Measurements from ENCODE around the gene RERE. TPM values are rescaled to one million over a fixed set of nuclear protein-coding genes. Genes with fewer than 3 reads are reported as not detected.

The RERE gene
- total and polyA plus RNA-seq, 2 experiments from 2014 or later, result 39.8 to 62.8 TPM

- Histone ChIP-seq H3K4me1 (ENCODE audit: insufficient read depth) (no peaks in the 10 kb centered on the region), H4K20me1 (ENCODE audit: insufficient read depth, poor library complexity, severe bottlenecking) (peaks cover 14% of the 10 kb centered on the region), H3K27me3 (no peaks in the 10 kb centered on the region), H3K4me3 (no peak overlapping the region), H2AFZ (no peak overlapping the region), H3K9me3 (ENCODE audit: low read depth) (no peaks in the 10 kb centered on the region), H3K9me2 (replicated peaks; ENCODE audit: insufficient read depth) (no peaks in the 10 kb centered on the region), H3K79me2 (peaks cover 86% of the 10 kb centered on the region), H3K36me3 (replicated peaks; ENCODE audit: insufficient read depth, low read depth) (no peaks in the 10 kb centered on the region), H3K27ac (no peak overlapping the region), H3K4me2 (no peak overlapping the region)
- DNase-seq (ENCODE audit: low spot score), result no peak
- 83% methylated on average over 1 of the region's 1 CpG for WGBS (ENCODE audit: low lambda C conversion rate, missing lambda C conversion rate)
- no peak for TF ChIP-seq EZH2 (IDR thresholded peaks at IDR 0.05; ENCODE audit: borderline replicate concordance)
- TF ChIP-seq, protein P1, sequence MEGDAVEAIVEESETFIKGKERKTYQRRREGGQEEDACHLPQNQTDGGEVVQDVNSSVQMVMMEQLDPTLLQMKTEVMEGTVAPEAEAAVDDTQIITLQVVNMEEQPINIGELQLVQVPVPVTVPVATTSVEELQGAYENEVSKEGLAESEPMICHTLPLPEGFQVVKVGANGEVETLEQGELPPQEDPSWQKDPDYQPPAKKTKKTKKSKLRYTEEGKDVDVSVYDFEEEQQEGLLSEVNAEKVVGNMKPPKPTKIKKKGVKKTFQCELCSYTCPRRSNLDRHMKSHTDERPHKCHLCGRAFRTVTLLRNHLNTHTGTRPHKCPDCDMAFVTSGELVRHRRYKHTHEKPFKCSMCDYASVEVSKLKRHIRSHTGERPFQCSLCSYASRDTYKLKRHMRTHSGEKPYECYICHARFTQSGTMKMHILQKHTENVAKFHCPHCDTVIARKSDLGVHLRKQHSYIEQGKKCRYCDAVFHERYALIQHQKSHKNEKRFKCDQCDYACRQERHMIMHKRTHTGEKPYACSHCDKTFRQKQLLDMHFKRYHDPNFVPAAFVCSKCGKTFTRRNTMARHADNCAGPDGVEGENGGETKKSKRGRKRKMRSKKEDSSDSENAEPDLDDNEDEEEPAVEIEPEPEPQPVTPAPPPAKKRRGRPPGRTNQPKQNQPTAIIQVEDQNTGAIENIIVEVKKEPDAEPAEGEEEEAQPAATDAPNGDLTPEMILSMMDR (IDR thresholded peaks at IDR 0.05; ENCODE audit: poor library complexity), result no peak
- no peak for TF ChIP-seq EZH2phosphoT487 (IDR thresholded peaks at IDR 0.05; ENCODE audit: low read depth, severe bottlenecking, unreplicated experiment)
Observed at GRCh38 chr1:8586438-8586837, 231.0 kb downstream of the RERE start.

- no peak for DNase-seq (ENCODE audit: low spot score)
- H3K4me2 ChIP-seq, result no peak overlapping the region
- peaks cover 14% of the 10 kb centered on the region for H4K20me1 ChIP-seq (ENCODE audit: insufficient read depth, poor library complexity, severe bottlenecking)
Observed at GRCh38 chr1:8584316-8584715, 233.1 kb downstream of the RERE start.

DNA sequence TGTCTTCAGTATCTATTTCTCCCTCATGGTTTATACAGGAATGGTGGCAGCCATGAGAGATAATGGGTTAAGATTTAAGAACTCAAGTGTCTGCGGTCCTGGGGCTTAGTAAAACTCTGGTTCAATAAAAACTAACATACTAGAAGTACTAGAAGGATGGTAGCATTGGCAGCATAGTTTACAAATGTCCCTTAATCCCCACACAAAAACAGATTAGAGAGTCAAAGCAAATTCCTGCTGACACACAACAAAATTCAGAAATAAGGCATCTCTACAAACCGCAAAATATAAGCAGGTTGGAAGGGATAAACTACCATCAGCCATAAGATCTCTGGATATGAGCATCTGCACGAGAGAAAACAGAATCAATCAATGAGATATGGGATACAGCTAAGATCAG is 234.4 kb downstream of the RERE start:
- 66% methylated on average over 3 of the region's 3 CpGs for WGBS (ENCODE audit: low lambda C conversion rate, missing lambda C conversion rate)
- Histone ChIP-seq H3K4me3 (no peak overlapping the region), H3K79me2 (peaks cover 94% of the 10 kb centered on the region), H4K20me1 (ENCODE audit: insufficient read depth, poor library complexity, severe bottlenecking) (peaks cover 17% of the 10 kb centered on the region), H3K9me2 (replicated peaks; ENCODE audit: insufficient read depth) (no peaks in the 10 kb centered on the region), H3K4me2 (no peak overlapping the region), H3K27ac (no peak overlapping the region), H3K36me3 (replicated peaks; ENCODE audit: insufficient read depth, low read depth) (no peaks in the 10 kb centered on the region), H3K27me3 (no peaks in the 10 kb centered on the region), H2AFZ (no peak overlapping the region), H3K4me1 (ENCODE audit: insufficient read depth) (no peaks in the 10 kb centered on the region), H3K9me3 (ENCODE audit: low read depth) (no peaks in the 10 kb centered on the region)
- DNase-seq (ENCODE audit: low spot score), result no peak
- TF ChIP-seq, protein P1 (IDR thresholded peaks at IDR 0.05; ENCODE audit: poor library complexity), result no peak
- TF ChIP-seq EZH2 (IDR thresholded peaks at IDR 0.05; ENCODE audit: borderline replicate concordance) (no peak), EZH2phosphoT487 (IDR thresholded peaks at IDR 0.05; ENCODE audit: low read depth, severe bottlenecking, unreplicated experiment) (no peak)

More at GRCh38 chr1:8584316-8584715, 233.1 kb downstream of the RERE start:
- Histone ChIP-seq H3K79me2 (peaks cover 94% of the 10 kb centered on the region), H3K9me3 (ENCODE audit: low read depth) (no peaks in the 10 kb centered on the region), H3K27ac (no peak overlapping the region), H3K4me3 (no peak overlapping the region), H2AFZ (no peak overlapping the region), H3K4me1 (ENCODE audit: insufficient read depth) (no peaks in the 10 kb centered on the region), H3K36me3 (replicated peaks; ENCODE audit: insufficient read depth, low read depth) (no peaks in the 10 kb centered on the region), H3K9me2 (replicated peaks; ENCODE audit: insufficient read depth) (no peaks in the 10 kb centered on the region), H3K27me3 (no peaks in the 10 kb centered on the region)
- TF ChIP-seq EZH2 (IDR thresholded peaks at IDR 0.05; ENCODE audit: borderline replicate concordance) (no peak), EZH2phosphoT487 (IDR thresholded peaks at IDR 0.05; ENCODE audit: low read depth, severe bottlenecking, unreplicated experiment) (no peak)
- TF ChIP-seq, protein P1 (IDR thresholded peaks at IDR 0.05; ENCODE audit: poor library complexity), result no peak
- 76% methylated on average over 3 of the region's 3 CpGs for WGBS (ENCODE audit: low lambda C conversion rate, missing lambda C conversion rate)

GRCh38 chr1:8580566-8580965 is 236.9 kb downstream of the RERE start:
- Histone ChIP-seq H3K27me3 (no peaks in the 10 kb centered on the region), H4K20me1 (ENCODE audit: insufficient read depth, poor library complexity, severe bottlenecking) (peaks cover 11% of the 10 kb centered on the region), H3K36me3 (replicated peaks; ENCODE audit: insufficient read depth, low read depth) (no peaks in the 10 kb centered on the region), H3K27ac (no peak overlapping the region), H2AFZ (no peak overlapping the region), H3K9me2 (replicated peaks; ENCODE audit: insufficient read depth) (no peaks in the 10 kb centered on the region), H3K79me2 (peaks cover 91% of the 10 kb centered on the region), H3K4me3 (no peak overlapping the region), H3K9me3 (ENCODE audit: low read depth) (no peaks in the 10 kb centered on the region), H3K4me1 (ENCODE audit: insufficient read depth) (no peaks in the 10 kb centered on the region), H3K4me2 (no peak overlapping the region)
- TF ChIP-seq, protein P1 (IDR thresholded peaks at IDR 0.05; ENCODE audit: poor library complexity), result no peak
- no peak for TF ChIP-seq EZH2phosphoT487 (IDR thresholded peaks at IDR 0.05; ENCODE audit: low read depth, severe bottlenecking, unreplicated experiment)
- TF ChIP-seq EZH2 (IDR thresholded peaks at IDR 0.05; ENCODE audit: borderline replicate concordance), result no peak
- WGBS (ENCODE audit: low lambda C conversion rate, missing lambda C conversion rate), result 90% methylated on average over 4 of the region's 4 CpGs
- no peak for DNase-seq (ENCODE audit: low spot score)

All from hepatocyte (in vitro differentiated cells).